Measurements from ENCODE around the gene MYBPC2.
A peak's percentile ranks its signal among the peaks of the same experiment; 100 is the strongest.

MYBPC2 gene

GRCh38 chr19:50422397-50423278 lies 10.1 kb upstream of the MYBPC2 start:
- TF ChIP-seq CTCF (IDR thresholded peaks at IDR 0.05; ENCODE audit: low read depth, low read length), result no peak
- DNase-seq (ENCODE audit: low read depth in 2 of 2), result no peak
- no peak overlapping the region for H3K4me3 ChIP-seq (replicated peaks in 1 of 2; ENCODE audit: low read depth in 2 of 2, low read length in 2 of 2)

GRCh38 chr19:50423279-50424113 lies 9.2 kb upstream of the MYBPC2 start:
- no peak for DNase-seq (ENCODE audit: low read depth in 2 of 2)
- no peak overlapping the region for H3K4me3 ChIP-seq (replicated peaks in 1 of 2; ENCODE audit: low read depth in 2 of 2, low read length in 2 of 2)
- no peak for TF ChIP-seq CTCF (IDR thresholded peaks at IDR 0.05; ENCODE audit: low read depth, low read length)

GRCh38 chr19:50425581-50425980 lies 7.1 kb upstream of the MYBPC2 start:
- no peak for TF ChIP-seq CTCF (IDR thresholded peaks at IDR 0.05; ENCODE audit: low read depth, low read length)
- DNase-seq (ENCODE audit: low read depth in 2 of 2), result no peak
- H3K4me3 ChIP-seq (replicated peaks in 1 of 2; ENCODE audit: low read depth in 2 of 2, low read length in 2 of 2), result no peak overlapping the region

- no peak for TF ChIP-seq CTCF (IDR thresholded peaks at IDR 0.05; ENCODE audit: low read depth, low read length)
- no peak for DNase-seq (ENCODE audit: low read depth in 2 of 2)
- H3K4me3 ChIP-seq (replicated peaks in 1 of 2; ENCODE audit: low read depth in 2 of 2, low read length in 2 of 2), result peak overlapping the region; percentile 18 to 30
Measured at GRCh38 chr19:50427318-50427925, 5.3 kb upstream of the MYBPC2 start.

- DNase-seq (ENCODE audit: low read depth in 2 of 2), result peak; percentile 64 to 93
- TF ChIP-seq CTCF (IDR thresholded peaks at IDR 0.05; ENCODE audit: low read depth, low read length), result no peak
- peak overlapping the region; percentile 18 to 30 for H3K4me3 ChIP-seq (replicated peaks in 1 of 2; ENCODE audit: low read depth in 2 of 2, low read length in 2 of 2)
Measured at GRCh38 chr19:50427997-50428425, 4.7 kb upstream of the MYBPC2 start.

GRCh38 chr19:50428772-50429463 lies 3.8 kb upstream of the MYBPC2 start:
- H3K4me3 ChIP-seq (replicated peaks in 1 of 2; ENCODE audit: low read depth in 2 of 2, low read length in 2 of 2), result no peak overlapping the region
- DNase-seq (ENCODE audit: low read depth in 2 of 2), result no peak
- TF ChIP-seq CTCF (IDR thresholded peaks at IDR 0.05; ENCODE audit: low read depth, low read length), result no peak
